Measurements from ENCODE around the gene SLC36A1. TPM values are rescaled to one million over a fixed set of nuclear protein-coding genes. Genes with fewer than 3 reads are reported as not detected.

SLC36A1 gene
- total and polyA plus RNA-seq, 10 donors = 1.7 to 29.6 (median 17.7) TPM

DNA sequence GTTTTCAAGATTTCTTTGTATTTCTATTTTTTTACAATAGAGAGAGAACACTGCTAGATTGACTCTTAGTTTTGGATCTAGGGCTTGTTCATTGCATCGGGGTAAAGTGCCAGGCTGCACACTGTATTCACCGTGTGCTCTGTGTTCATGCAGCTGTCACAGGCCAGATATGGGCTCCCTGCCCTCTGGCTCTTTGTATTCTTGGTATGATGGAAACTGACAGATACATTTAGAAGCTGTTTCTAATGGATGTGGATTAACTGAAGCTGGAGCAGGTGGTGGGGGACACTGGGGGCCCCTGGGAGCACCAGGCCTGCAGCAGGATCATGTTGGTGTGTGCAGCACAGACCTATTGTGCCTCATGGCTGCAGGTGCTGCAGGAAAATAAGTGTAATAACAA, 28.0 kb downstream of the SLC36A1 start:
- 89 to 97% (median 95%) methylated on average over 2 of the region's 2 CpGs for WGBS, 5 donors

DNA sequence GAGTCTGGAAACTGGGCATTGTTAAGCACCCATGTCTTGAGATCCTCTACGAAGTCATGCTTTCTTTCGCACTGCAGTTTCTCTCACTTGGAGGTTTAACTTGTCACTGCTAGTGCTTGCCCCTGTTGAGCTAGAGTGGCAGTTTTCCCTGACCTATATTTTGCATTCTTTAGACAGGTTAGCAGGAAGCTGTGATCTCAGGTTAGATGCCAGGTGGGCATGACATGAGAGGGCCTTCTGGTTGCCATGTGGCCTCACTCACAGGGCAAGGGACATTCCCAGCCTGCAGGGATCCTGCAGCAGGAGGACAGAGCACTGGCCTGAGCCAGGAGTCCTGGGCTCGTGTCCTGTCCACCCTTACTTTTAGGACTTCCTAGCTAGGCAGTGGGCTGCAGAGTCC, 28.6 kb downstream of the SLC36A1 start:
- H3K9me3 ChIP-seq = no peaks in the 10 kb centered on the region
- intact Hi-C loops (cut with DNase I; ENCODE audit: low total_unique reads) = no loop called here
- H3K4me3 ChIP-seq = no peak overlapping the region
- peaks cover 0 to 100% (median 25%) of the 10 kb centered on the region in 6 donors for H3K36me3 ChIP-seq
- H3K4me1 ChIP-seq = peaks cover 0 to 6% (median 0%) of the 10 kb centered on the region in 6 donors
- TF ChIP-seq, protein P1, sequence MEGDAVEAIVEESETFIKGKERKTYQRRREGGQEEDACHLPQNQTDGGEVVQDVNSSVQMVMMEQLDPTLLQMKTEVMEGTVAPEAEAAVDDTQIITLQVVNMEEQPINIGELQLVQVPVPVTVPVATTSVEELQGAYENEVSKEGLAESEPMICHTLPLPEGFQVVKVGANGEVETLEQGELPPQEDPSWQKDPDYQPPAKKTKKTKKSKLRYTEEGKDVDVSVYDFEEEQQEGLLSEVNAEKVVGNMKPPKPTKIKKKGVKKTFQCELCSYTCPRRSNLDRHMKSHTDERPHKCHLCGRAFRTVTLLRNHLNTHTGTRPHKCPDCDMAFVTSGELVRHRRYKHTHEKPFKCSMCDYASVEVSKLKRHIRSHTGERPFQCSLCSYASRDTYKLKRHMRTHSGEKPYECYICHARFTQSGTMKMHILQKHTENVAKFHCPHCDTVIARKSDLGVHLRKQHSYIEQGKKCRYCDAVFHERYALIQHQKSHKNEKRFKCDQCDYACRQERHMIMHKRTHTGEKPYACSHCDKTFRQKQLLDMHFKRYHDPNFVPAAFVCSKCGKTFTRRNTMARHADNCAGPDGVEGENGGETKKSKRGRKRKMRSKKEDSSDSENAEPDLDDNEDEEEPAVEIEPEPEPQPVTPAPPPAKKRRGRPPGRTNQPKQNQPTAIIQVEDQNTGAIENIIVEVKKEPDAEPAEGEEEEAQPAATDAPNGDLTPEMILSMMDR (IDR thresholded peaks at IDR 0.05 in 8 of 11, conservative IDR thresholded peaks at IDR 0.05 in 3 of 11) = no peak
- no peak for TF ChIP-seq POLR2A (IDR thresholded peaks at IDR 0.05)
- TF ChIP-seq POLR2AphosphoS5 (IDR thresholded peaks at IDR 0.05) = no peak
- H3K27me3 ChIP-seq (replicated peaks in 1 of 7) = no peaks in the 10 kb centered on the region
- WGBS, 5 donors = 84 to 98% (median 93%) methylated on average over 3 of the region's 3 CpGs
- DNase-seq = no peak
- H3K27ac ChIP-seq = no peak overlapping the region

More for the DNA sequence above, 28.0 kb downstream of the SLC36A1 start:
- TF ChIP-seq POLR2A (IDR thresholded peaks at IDR 0.05) (no peak), POLR2AphosphoS5 (IDR thresholded peaks at IDR 0.05) (no peak)
- TF ChIP-seq, protein P1 (IDR thresholded peaks at IDR 0.05 in 8 of 11, conservative IDR thresholded peaks at IDR 0.05 in 3 of 11) = no peak
- no peaks in the 10 kb centered on the region for H3K4me1 ChIP-seq
- peaks cover 0 to 100% (median 25%) of the 10 kb centered on the region in 6 donors for H3K36me3 ChIP-seq
- H3K27ac ChIP-seq = no peak overlapping the region
- no peak for DNase-seq
- H3K9me3 ChIP-seq = no peaks in the 10 kb centered on the region
- H3K27me3 ChIP-seq (replicated peaks in 1 of 7) = no peaks in the 10 kb centered on the region
- no peak overlapping the region for H3K4me3 ChIP-seq
- intact Hi-C loops (cut with DNase I; ENCODE audit: low total_unique reads) = no loop called here

DNA sequence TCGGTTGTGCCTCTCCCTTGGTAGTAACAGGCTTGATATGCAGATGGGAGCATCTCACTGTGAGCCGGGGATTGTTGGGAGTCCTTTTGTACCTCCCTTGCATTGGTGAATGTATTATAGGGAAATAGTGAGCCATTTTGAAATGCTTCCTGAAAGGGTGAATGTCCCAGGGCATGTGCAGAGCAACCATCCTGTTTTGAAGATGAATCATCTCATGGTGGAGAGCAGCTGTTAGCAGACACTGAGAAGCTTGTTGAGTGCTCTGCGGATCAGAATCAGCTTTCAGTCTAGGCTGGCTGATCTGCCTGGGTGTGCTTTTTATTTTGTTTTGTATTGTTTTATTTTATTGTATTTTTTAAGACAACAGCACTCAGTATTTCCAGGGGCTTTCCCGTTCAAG, 29.7 kb downstream of the SLC36A1 start:
- TF ChIP-seq, protein P1 (IDR thresholded peaks at IDR 0.05 in 8 of 11, conservative IDR thresholded peaks at IDR 0.05 in 3 of 11) = no peak
- TF ChIP-seq POLR2AphosphoS5 (IDR thresholded peaks at IDR 0.05) (no peak), POLR2A (IDR thresholded peaks at IDR 0.05) (no peak)
- H3K36me3 ChIP-seq = peaks cover 0 to 100% (median 25%) of the 10 kb centered on the region in 6 donors

DNA sequence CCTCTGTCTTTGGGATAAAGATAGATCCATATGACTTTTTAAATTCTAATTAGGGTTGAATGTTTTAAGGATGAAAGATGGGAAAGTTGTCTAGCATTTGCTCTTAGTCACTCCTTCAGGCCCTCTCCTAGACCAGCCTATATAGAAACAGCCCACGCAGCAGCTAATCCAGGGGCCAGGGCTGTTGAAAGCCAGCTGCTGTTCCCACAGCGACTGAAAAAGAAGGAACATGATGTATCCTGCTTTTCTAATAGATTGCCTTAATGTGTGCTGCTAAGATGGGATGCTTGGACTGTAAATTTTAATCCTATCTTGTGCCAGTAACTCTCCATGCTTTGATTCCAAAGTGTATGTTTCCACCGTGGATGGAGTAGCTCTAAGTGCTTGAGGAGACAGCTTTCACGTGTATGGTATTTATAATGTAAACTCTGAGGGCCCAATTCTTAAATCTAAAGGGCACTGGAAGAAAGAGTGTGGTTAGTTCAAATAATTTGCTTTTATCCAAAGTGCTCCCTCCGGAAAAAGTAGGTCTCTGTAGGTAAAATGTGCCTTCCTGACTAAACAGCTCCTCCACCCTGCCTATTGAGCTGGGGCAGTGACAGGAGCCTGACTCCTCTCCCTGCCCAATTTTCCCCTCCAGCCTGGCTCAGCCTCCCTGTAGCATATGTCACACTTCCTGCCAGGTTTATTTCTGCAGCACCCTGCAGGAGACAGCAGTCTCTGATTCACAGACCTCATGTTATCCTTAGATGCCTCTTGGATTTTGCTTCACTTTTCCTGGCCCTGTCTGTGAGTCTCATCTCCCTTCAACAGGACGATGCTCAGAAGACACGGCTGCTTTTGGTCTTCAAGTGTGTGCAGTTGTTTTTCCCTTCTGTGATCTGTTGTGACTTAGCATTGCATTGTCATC, 33.2 kb downstream of the SLC36A1 start:
- peak overlapping the region in 5 of 8 donors; percentile 3 to 79 (median 28) for H3K27ac ChIP-seq
- H3K4me1 ChIP-seq = peaks cover 0 to 27% (median 8%) of the 10 kb centered on the region in 6 donors
- H3K36me3 ChIP-seq = peaks cover 0 to 94% (median 16%) of the 10 kb centered on the region in 6 donors
- H3K9me3 ChIP-seq = no peaks in the 10 kb centered on the region
- no peak overlapping the region for H3K4me3 ChIP-seq
- no peak for DNase-seq
- WGBS, 5 donors = 67 to 76% (median 73%) methylated on average over 7 of the region's 7 CpGs
- intact Hi-C loops (cut with DNase I; ENCODE audit: low total_unique reads) = no loop called here
- no peak for TF ChIP-seq POLR2A (IDR thresholded peaks at IDR 0.05)
- TF ChIP-seq POLR2AphosphoS5 (IDR thresholded peaks at IDR 0.05) = no peak
- TF ChIP-seq, protein P1 (IDR thresholded peaks at IDR 0.05 in 8 of 11, conservative IDR thresholded peaks at IDR 0.05 in 3 of 11) = no peak
- H3K27me3 ChIP-seq (replicated peaks in 1 of 7) = no peaks in the 10 kb centered on the region

More for the DNA sequence above, 29.7 kb downstream of the SLC36A1 start:
- 87 to 98% (median 90%) methylated on average over 4 of the region's 4 CpGs for WGBS, 5 donors
- no peaks in the 10 kb centered on the region for H3K27me3 ChIP-seq (replicated peaks in 1 of 7)
- no peaks in the 10 kb centered on the region for H3K9me3 ChIP-seq
- DNase-seq = no peak
- H3K4me3 ChIP-seq = no peak overlapping the region
- H3K4me1 ChIP-seq = peaks cover 0 to 10% (median 0%) of the 10 kb centered on the region in 6 donors
- intact Hi-C loops (cut with DNase I; ENCODE audit: low total_unique reads) = no loop called here
- H3K27ac ChIP-seq = no peak overlapping the region
